Measurements from ENCODE around the gene ZDHHC12. TPM values are rescaled to one million over a fixed set of nuclear protein-coding genes. Genes with fewer than 3 reads are reported as not detected.
A peak's percentile ranks its signal among the peaks of the same experiment; 100 is the strongest.

The ZDHHC12 gene
- total and polyA plus RNA-seq, 2 of the 13 experiments (the other 11 are each of a cell fraction or from before 2014, with no cell fraction given): 25.4 to 28.0 TPM

DNA sequence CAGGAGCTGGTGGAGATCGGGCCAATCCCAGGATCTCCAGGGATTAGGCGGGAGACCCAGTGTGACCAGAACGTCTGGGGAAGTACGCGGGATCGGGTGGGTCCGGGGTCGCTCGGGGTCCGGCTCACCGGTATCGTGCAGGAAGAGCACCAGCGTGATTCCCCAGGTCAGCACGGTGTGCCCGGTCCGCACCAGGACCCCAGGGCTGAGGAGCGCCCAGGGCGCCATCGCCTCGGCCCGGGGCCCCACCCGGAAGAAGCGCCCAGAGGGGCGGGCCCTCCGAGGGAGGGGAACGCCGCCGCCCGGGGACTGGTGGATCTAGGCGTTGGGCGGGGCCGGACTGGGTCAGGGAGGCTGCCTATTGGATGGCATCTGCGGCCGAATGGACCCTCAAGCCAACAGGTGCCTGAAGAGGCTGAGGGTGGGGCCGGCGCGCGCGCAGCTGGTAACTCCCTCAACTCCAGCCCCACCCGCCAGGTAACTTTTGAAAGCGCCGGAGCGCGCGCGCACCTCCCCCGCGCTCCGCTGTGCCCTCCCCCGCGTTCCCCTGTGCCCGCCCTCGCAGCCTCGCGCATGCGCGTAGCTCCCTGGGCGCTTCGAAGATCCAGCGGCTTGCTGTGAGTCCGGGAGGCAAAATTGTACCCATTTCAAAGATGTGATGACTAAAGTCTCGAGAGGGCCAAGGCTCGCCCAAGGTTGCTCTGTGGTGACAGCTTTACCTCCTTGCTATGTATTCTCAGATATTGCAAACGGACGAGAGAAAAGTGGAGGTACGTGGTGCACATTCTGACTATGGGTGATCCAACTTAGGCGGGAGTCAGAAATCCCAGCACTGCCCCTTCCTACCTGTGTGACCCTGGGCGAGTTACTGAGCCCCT lies at the start of gene ZDHHC12 (continued):
- TF ChIP-seq, protein P1, sequence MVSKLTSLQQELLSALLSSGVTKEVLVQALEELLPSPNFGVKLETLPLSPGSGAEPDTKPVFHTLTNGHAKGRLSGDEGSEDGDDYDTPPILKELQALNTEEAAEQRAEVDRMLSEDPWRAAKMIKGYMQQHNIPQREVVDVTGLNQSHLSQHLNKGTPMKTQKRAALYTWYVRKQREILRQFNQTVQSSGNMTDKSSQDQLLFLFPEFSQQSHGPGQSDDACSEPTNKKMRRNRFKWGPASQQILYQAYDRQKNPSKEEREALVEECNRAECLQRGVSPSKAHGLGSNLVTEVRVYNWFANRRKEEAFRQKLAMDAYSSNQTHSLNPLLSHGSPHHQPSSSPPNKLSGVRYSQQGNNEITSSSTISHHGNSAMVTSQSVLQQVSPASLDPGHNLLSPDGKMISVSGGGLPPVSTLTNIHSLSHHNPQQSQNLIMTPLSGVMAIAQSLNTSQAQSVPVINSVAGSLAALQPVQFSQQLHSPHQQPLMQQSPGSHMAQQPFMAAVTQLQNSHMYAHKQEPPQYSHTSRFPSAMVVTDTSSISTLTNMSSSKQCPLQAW (CRISPR knock-in tag; IDR thresholded peaks at IDR 0.05): peak; percentile 56; the same call in 1 of the 2 replicates
- TF ChIP-seq, protein P2, sequence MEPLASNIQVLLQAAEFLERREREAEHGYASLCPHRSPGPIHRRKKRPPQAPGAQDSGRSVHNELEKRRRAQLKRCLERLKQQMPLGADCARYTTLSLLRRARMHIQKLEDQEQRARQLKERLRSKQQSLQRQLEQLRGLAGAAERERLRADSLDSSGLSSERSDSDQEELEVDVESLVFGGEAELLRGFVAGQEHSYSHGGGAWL (CRISPR knock-in tag; IDR thresholded peaks at IDR 0.05): peak; percentile 77; the same call in 1 of the 2 replicates
- TF ChIP-seq PHF8 (CRISPR knock-in tag; IDR thresholded peaks at IDR 0.05) (peak; percentile 90), ZNF451 (CRISPR knock-in tag; IDR thresholded peaks at IDR 0.05) (no peak), TMF1 (CRISPR knock-in tag; IDR thresholded peaks at IDR 0.05; ENCODE audit: low read depth) (0 out of 2 replicates have a peak, but pooled peaks have one; percentile 18), KDM6A (CRISPR knock-in tag; IDR thresholded peaks at IDR 0.05; ENCODE audit: low read depth) (no peak), RFXANK (CRISPR knock-in tag; IDR thresholded peaks at IDR 0.05) (0 out of 2 replicates have a peak, but pooled peaks have one; percentile 7), GABPA (IDR thresholded peaks at IDR 0.05; ENCODE audit: low read depth, low read length) (peak; percentile 45), GABPA (CRISPR knock-in tag; IDR thresholded peaks at IDR 0.05; ENCODE audit: low read depth) (peak; percentile 47), NFRKB (IDR thresholded peaks at IDR 0.05) (no peak)
- TF ChIP-seq, protein P3, sequence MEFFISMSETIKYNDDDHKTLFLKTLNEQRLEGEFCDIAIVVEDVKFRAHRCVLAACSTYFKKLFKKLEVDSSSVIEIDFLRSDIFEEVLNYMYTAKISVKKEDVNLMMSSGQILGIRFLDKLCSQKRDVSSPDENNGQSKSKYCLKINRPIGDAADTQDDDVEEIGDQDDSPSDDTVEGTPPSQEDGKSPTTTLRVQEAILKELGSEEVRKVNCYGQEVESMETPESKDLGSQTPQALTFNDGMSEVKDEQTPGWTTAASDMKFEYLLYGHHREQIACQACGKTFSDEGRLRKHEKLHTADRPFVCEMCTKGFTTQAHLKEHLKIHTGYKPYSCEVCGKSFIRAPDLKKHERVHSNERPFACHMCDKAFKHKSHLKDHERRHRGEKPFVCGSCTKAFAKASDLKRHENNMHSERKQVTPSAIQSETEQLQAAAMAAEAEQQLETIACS (CRISPR knock-in tag; IDR thresholded peaks at IDR 0.05): peak; percentile 87
- TF ChIP-seq, protein P4, sequence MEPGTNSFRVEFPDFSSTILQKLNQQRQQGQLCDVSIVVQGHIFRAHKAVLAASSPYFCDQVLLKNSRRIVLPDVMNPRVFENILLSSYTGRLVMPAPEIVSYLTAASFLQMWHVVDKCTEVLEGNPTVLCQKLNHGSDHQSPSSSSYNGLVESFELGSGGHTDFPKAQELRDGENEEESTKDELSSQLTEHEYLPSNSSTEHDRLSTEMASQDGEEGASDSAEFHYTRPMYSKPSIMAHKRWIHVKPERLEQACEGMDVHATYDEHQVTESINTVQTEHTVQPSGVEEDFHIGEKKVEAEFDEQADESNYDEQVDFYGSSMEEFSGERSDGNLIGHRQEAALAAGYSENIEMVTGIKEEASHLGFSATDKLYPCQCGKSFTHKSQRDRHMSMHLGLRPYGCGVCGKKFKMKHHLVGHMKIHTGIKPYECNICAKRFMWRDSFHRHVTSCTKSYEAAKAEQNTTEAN (CRISPR knock-in tag; conservative IDR thresholded peaks at IDR 0.05): no peak
- TF ChIP-seq, protein P5, sequence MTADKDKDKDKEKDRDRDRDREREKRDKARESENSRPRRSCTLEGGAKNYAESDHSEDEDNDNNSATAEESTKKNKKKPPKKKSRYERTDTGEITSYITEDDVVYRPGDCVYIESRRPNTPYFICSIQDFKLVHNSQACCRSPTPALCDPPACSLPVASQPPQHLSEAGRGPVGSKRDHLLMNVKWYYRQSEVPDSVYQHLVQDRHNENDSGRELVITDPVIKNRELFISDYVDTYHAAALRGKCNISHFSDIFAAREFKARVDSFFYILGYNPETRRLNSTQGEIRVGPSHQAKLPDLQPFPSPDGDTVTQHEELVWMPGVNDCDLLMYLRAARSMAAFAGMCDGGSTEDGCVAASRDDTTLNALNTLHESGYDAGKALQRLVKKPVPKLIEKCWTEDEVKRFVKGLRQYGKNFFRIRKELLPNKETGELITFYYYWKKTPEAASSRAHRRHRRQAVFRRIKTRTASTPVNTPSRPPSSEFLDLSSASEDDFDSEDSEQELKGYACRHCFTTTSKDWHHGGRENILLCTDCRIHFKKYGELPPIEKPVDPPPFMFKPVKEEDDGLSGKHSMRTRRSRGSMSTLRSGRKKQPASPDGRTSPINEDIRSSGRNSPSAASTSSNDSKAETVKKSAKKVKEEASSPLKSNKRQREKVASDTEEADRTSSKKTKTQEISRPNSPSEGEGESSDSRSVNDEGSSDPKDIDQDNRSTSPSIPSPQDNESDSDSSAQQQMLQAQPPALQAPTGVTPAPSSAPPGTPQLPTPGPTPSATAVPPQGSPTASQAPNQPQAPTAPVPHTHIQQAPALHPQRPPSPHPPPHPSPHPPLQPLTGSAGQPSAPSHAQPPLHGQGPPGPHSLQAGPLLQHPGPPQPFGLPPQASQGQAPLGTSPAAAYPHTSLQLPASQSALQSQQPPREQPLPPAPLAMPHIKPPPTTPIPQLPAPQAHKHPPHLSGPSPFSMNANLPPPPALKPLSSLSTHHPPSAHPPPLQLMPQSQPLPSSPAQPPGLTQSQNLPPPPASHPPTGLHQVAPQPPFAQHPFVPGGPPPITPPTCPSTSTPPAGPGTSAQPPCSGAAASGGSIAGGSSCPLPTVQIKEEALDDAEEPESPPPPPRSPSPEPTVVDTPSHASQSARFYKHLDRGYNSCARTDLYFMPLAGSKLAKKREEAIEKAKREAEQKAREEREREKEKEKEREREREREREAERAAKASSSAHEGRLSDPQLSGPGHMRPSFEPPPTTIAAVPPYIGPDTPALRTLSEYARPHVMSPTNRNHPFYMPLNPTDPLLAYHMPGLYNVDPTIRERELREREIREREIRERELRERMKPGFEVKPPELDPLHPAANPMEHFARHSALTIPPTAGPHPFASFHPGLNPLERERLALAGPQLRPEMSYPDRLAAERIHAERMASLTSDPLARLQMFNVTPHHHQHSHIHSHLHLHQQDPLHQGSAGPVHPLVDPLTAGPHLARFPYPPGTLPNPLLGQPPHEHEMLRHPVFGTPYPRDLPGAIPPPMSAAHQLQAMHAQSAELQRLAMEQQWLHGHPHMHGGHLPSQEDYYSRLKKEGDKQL (CRISPR knock-in tag; IDR thresholded peaks at IDR 0.05; ENCODE audit: low read depth): no peak
- TF ChIP-seq, protein P6, sequence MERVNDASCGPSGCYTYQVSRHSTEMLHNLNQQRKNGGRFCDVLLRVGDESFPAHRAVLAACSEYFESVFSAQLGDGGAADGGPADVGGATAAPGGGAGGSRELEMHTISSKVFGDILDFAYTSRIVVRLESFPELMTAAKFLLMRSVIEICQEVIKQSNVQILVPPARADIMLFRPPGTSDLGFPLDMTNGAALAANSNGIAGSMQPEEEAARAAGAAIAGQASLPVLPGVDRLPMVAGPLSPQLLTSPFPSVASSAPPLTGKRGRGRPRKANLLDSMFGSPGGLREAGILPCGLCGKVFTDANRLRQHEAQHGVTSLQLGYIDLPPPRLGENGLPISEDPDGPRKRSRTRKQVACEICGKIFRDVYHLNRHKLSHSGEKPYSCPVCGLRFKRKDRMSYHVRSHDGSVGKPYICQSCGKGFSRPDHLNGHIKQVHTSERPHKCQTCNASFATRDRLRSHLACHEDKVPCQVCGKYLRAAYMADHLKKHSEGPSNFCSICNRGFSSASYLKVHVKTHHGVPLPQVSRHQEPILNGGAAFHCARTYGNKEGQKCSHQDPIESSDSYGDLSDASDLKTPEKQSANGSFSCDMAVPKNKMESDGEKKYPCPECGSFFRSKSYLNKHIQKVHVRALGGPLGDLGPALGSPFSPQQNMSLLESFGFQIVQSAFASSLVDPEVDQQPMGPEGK (CRISPR knock-in tag; IDR thresholded peaks at IDR 0.05): peak; percentile 92
- TF ChIP-seq, protein P7, sequence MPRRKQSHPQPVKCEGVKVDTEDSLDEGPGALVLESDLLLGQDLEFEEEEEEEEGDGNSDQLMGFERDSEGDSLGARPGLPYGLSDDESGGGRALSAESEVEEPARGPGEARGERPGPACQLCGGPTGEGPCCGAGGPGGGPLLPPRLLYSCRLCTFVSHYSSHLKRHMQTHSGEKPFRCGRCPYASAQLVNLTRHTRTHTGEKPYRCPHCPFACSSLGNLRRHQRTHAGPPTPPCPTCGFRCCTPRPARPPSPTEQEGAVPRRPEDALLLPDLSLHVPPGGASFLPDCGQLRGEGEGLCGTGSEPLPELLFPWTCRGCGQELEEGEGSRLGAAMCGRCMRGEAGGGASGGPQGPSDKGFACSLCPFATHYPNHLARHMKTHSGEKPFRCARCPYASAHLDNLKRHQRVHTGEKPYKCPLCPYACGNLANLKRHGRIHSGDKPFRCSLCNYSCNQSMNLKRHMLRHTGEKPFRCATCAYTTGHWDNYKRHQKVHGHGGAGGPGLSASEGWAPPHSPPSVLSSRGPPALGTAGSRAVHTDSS (CRISPR knock-in tag; conservative IDR thresholded peaks at IDR 0.05): no peak

Data from HepG2 (cell line).